GM19463 (cell line): ENCODE results near the gene PPIE.
"Not testable (repeated sequence)": the region's sequence is repeated elsewhere in the genome, so short reads cannot be mapped to it uniquely, and the experiment has no call there.

Experiments used
- ATAC-seq: cut with Tn5 transposase; IDR thresholded peaks from one replicate; pipeline ENCODE4 v1.9.1; 2021; ENCODE audit warnings: mild to moderate bottlenecking, moderate library complexity; ENCODE audit not compliant: unreplicated experiment

PPIE gene

GRCh38 chr1:39757501-39757900, 18.8 kb downstream of the PPIE start:
- no peak for ATAC-seq

GRCh38 chr1:39758556-39759435, 20.1 kb downstream of the PPIE start:
- no peak for ATAC-seq

- ATAC-seq, result no peak
Observed at GRCh38 chr1:39759436-39759726, 20.7 kb downstream of the PPIE start.

- no peak for ATAC-seq
Observed at GRCh38 chr1:39760074-39761008, 21.7 kb downstream of the PPIE start.

- no peak for ATAC-seq
Observed at GRCh38 chr1:39761016-39761415, 22.3 kb downstream of the PPIE start.

- no peak for ATAC-seq
Observed at GRCh38 chr1:39761557-39762260, 23.0 kb downstream of the PPIE start.

GRCh38 chr1:39762550-39763540, 24.2 kb downstream of the PPIE start:
- ATAC-seq, result no peak

GRCh38 chr1:39763619-39764374, 25.1 kb downstream of the PPIE start:
- ATAC-seq, result not testable (repeated sequence)

GRCh38 chr1:39764512-39764911, 25.8 kb downstream of the PPIE start:
- not testable (repeated sequence) for ATAC-seq

- ATAC-seq, result not testable (repeated sequence)
Observed at GRCh38 chr1:39766466-39766865, 27.8 kb downstream of the PPIE start.

GRCh38 chr1:39769502-39769901, 30.8 kb downstream of the PPIE start:
- ATAC-seq, result not testable (repeated sequence)

- ATAC-seq, result peak; percentile 57
Observed at GRCh38 chr1:39770100-39771021, 31.7 kb downstream of the PPIE start.

- ATAC-seq, result peak; percentile 42
Observed at GRCh38 chr1:39771022-39771532, 32.4 kb downstream of the PPIE start, which contains the start of gene OXCT2. Gene OXCT2, minus strand, starts transcription at chr1:39771348. Its CDS starts 93 bp downstream, at chr1:39771255.

GRCh38 chr1:39773369-39773979, 34.8 kb downstream of the PPIE start:
- ATAC-seq, result not testable (repeated sequence)

- not testable (repeated sequence) for ATAC-seq
Observed at GRCh38 chr1:39775141-39775540, 36.5 kb downstream of the PPIE start.

GRCh38 chr1:39775676-39776399, 37.2 kb downstream of the PPIE start:
- peak; percentile 60 for ATAC-seq

GRCh38 chr1:39776400-39776713, 37.7 kb downstream of the PPIE start:
- ATAC-seq, result peak; percentile 66
